ENCODE results near the gene NAIF1.
"Not testable (repeated sequence)": the region's sequence is repeated elsewhere in the genome, so short reads cannot be mapped to it uniquely, and the experiment has no call there.

The NAIF1 gene

DNA sequence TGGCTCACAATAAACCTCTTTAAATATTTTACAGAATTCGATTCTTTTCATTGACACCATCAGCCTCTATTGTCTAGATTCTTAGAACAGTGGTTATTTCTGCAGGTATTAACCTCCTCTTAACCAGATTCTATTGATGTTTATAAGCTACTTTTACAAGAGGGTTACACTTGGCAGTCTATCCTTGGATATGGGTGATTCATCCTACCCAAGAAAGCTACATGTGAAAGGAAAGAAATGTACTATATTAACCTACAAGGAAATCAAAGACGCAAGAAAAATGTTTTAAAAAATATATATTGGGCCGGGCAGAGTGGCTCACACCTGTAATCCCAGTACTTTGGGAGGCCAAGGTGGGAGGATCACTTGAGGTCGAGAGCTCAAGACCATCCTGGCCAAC is 17.6 kb upstream of the NAIF1 start:
- no peak for DNase-seq (ENCODE audit: low spot score)

GRCh38 chr9:128082151-128082550 is 15.0 kb upstream of the NAIF1 start:
- no peak for DNase-seq (ENCODE audit: low spot score)

DNA sequence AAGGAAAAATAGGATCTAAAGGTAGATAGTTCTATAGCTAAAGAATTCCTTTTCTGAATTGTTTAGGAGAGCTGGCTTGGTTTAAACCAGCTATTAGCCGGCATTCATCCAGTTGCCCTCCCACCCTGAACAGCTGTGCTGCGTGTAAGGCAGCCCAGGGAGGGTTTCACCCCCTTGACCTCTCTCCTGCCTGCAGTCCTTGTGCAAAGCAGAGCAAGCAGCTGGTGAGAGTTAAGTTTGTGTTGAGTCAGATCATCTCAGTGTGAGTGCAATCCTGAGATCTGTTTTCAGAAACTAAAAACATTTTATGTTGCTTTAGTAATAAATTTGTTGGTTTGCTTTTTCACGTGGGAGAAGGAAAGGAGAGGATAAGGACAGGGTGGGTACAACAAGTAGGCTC is 13.9 kb upstream of the NAIF1 start:
- peak; percentile 75 for DNase-seq (ENCODE audit: low spot score)

GRCh38 chr9:128080206-128080605 is 13.1 kb upstream of the NAIF1 start:
- no peak for DNase-seq (ENCODE audit: low spot score)

- DNase-seq (ENCODE audit: low spot score), result no peak
These were observed 11.6 kb upstream of the NAIF1 start for GRCh38 chr9:128078504-128079434.

GRCh38 chr9:128077847-128078503 is 10.9 kb upstream of the NAIF1 start:
- no peak for DNase-seq (ENCODE audit: low spot score)

DNA sequence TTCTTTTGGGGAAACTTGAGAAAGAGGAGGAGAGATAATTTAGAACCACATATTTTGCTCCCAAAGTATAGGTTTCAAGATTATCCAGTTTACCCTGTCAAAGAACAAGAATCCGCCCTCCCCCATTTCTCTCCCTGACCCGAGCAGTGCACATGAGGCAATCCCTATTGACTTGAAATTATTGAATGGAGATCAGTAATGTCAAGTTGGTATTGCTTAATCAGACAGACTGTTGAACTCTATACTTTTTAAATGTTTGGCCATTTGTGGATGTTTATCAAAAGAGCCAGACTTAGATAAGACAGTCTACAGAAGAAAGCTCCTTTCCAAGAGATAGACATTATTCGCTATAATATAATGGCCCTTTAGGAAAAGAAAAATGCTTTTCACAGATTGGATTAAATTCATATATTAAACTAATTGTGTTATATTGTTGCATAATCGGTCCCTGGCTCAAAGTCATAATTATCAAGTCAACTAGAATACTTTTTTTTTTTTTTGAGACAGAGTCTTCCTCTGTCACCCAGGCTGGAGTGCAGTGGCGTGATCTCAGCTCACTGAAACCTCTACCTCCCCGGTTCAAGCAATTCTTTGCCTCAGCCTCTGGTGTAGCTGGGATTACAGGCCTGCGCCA is 6.2 kb upstream of the NAIF1 start:
- DNase-seq (ENCODE audit: low spot score), result no peak

GRCh38 chr9:128072144-128073021 is 5.3 kb upstream of the NAIF1 start:
- no peak for DNase-seq (ENCODE audit: low spot score)

DNA sequence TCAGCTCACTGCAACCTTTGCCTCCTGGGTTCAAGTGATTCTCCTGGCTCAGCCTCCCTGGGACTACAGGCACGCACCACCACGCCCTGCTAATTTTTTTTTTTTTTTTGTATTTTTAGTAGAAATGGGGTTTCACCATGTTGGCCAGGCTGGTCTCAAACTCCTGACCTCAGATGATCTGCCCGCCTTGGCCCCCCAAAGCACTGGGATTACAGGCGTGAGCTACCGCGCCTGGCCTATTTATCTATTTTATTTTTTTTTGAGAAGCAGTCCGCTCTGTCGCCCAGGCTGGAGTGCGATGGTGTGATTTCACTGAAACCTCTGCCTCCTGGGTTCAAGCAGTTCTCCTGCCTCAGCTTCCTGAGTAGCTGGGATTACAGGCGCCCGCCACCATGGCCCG is 4.4 kb upstream of the NAIF1 start:
- not testable (repeated sequence) for DNase-seq (ENCODE audit: low spot score)

GRCh38 chr9:128070874-128071273 is 3.8 kb upstream of the NAIF1 start:
- DNase-seq (ENCODE audit: low spot score), result no peak

- no peak for DNase-seq (ENCODE audit: low spot score)
These were observed 1.5 kb upstream of the NAIF1 start for GRCh38 chr9:128068386-128069205.

GRCh38 chr9:128067645-128068385 is 695 bp upstream of the NAIF1 start, which contains the start of gene SLC25A25:
Gene SLC25A25 (plus strand): TSS chr9:128068232. CDS start chr9:128068320, 88 bp downstream.
- DNase-seq (ENCODE audit: low spot score), result peak; percentile 100

- DNase-seq (ENCODE audit: low spot score), result no peak
These were observed 1.0 kb downstream of the NAIF1 start for GRCh38 chr9:128065907-128066712.

- no peak for DNase-seq (ENCODE audit: low spot score)
These were observed 4.0 kb downstream of the NAIF1 start for GRCh38 chr9:128062846-128063831.

GRCh38 chr9:128062279-128062678 is 4.8 kb downstream of the NAIF1 start:
- DNase-seq (ENCODE audit: low spot score), result no peak

- DNase-seq (ENCODE audit: low spot score), result no peak
These were observed 5.7 kb downstream of the NAIF1 start for GRCh38 chr9:128061275-128061960.

GRCh38 chr9:128059365-128059983 is 7.6 kb downstream of the NAIF1 start:
- DNase-seq (ENCODE audit: low spot score), result no peak

Data from ecto neural progenitor cell (in vitro differentiated cells).